ENCODE data around the gene KCNA4.
"Not testable (repeated sequence)": the region's sequence is repeated elsewhere in the genome, so short reads cannot be mapped to it uniquely, and the experiment has no call there.

KCNA4 gene

GRCh38 chr11:30000986-30001750, 15.7 kb downstream of the KCNA4 start:
- no peak for DNase-seq (ENCODE audit: low read depth in 2 of 2)

GRCh38 chr11:29996016-29996415, 20.8 kb downstream of the KCNA4 start:
- no peak for DNase-seq (ENCODE audit: low read depth in 2 of 2)

DNA sequence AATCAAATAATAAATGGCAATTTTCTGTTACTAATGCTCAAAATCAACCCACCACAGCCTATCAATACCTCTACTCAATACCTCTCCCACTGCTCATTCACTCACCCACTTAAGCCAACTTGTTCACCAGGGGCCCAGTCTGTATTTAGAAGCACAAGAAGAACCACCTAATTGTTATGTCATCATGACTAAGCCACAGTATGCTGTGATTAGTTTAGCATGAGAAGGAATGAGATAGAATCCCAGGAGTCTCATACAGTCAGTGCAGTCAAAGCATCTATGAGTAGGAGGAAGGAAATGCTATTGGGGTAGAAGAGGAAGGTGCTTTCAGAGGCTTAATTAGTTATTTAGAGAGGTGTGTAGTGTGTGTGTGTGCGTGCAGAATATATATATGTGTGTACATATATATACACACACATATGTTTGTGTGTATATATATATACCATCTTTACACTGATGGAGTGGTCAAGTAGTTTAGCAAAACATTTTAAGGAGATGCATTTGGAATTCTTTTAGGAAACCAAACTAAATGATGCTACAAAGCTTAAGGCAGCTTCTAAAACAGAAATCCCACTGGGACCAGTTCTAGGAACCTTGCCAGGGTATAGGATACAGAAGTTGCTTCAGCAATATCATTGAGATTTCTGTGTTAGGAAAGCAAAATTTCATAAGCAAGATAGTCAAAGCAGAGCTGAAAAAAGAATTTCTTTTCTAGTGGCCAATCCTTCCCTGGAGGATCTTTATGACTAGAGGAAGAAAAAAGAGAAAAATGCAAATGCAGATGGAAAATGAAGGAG, 27.5 kb downstream of the KCNA4 start:
- no peak for DNase-seq (ENCODE audit: low read depth in 2 of 2)

DNA sequence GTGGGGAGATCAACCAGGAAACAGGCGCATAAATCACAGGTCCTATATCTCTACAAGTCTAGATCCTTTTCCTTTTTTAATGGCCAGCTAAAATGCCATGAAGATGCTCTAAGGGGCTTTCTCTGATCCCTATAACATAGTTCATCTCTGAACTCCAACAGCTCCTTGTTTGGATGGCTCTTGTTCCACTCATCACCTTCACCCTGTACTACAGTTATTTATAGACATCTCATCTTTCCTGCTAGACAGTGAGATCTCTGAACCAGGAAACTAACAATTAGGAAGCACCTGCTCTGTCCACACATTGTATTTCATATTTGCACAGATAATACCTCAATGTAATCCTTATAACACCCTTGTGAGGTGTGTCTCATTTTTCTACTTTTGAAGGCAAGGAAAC, 31.6 kb downstream of the KCNA4 start:
- no peak for DNase-seq (ENCODE audit: low read depth in 2 of 2)

DNA sequence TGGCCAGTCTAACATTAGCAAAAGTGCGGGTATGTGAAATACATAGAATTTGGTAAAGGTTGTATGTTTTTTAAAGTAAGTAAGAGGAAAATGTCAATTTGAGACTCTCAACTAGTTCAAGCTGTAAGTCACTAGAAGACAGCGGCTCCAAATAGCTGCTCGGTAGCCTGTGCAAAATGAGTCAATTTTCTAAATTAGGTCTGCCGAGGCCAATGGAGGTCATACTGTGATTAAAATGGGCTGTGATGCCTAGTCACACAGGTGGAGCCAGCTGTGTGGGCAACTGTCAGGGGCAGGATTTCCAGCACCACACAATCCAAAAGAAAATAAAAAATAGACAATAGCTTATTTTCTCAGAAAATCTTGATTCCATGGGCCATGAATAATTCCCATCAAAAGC, 32.3 kb downstream of the KCNA4 start:
- DNase-seq (ENCODE audit: low read depth in 2 of 2) = no peak

DNA sequence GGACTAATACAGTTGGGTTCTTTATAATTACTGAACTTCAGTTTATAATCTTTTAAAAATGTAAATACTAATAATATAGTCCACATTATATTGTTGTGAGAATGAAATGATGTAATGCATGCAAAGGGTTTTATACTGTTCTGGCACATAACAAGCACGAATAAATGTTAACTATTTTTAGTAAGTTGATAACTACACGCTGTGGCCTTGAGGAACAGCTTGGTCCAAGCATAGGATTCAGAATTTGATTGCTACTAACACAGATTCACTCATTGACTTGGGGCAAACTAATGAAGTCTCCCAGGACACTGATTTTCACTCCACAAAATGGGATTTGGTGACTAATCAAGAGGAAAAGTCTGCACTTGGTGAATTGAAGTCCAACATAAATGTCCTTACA, 38.3 kb downstream of the KCNA4 start:
- no peak for DNase-seq (ENCODE audit: low read depth in 2 of 2)

- DNase-seq (ENCODE audit: low read depth in 2 of 2) = not testable (repeated sequence)
Measured at GRCh38 chr11:29975580-29975979, 41.2 kb downstream of the KCNA4 start.

GRCh38 chr11:29963796-29964195, 53.0 kb downstream of the KCNA4 start:
- no peak for DNase-seq (ENCODE audit: low read depth in 2 of 2)

DNA sequence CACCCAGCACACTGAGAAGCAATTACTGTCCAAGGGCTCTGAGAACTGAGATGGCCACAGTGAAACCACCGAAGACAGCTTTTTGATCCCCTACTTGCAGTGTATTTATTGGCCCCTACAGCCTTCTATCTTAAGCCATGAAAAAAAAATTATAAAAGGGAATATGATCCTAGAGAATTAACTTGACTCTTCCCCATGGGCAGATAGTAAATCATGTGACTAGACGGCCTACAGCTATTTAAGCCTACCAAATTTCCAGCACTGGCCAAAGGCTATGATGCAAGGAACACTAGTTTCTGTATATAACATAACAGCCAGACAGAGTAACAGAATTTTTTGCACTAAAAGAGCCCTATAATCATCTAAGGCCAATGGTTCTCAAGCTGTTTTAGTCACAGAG, 53.8 kb downstream of the KCNA4 start:
- no peak for DNase-seq (ENCODE audit: low read depth in 2 of 2)

DNA sequence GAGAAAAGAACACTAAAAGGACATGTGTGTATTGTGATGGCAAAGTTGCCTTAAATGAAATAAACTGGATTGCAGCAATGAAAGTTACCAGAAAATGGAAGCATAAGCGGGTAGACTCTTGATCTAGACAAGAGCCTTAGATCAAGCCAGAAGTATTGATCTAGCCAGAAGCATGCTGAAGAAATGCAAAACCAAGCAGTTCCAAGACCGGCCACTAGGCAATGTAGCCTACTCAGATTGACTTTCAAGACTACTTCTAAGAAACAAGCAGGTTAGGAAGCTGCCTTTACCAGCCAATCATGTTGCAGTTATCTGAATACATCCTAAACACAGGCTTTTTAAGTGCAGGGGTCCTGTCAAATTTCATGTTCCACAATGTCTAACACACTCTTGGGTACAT, 54.6 kb downstream of the KCNA4 start:
- no peak for DNase-seq (ENCODE audit: low read depth in 2 of 2)
